Esophagus muscularis mucosa (tissue), 3 donors: ENCODE data around the gene TANGO2.

ENCODE experiments used
- POLR2AphosphoS5 ChIP-seq, 2 donors: sonication (generic); formaldehyde crosslinking; IDR thresholded peaks; one replicate each; pipeline ENCODE4 v1.6.1; 2017; ENCODE audit warnings: antibody characterized with exemption in 2 of 2
- TF ChIP-seq, protein P1 (sequence below), 3 experiments: fragments of 200-600 bp in 2 of 3; fragments of 450-650 bp in 1 of 3; sonication (generic) in 2 of 3; IDR thresholded peaks; one replicate each; pipeline ENCODE4 v1.5.1; 2017 to 2019; ENCODE audit warnings: antibody characterized with exemption in 3 of 3, mild to moderate bottlenecking in 2 of 3, moderate library complexity in 1 of 3

DNA sequence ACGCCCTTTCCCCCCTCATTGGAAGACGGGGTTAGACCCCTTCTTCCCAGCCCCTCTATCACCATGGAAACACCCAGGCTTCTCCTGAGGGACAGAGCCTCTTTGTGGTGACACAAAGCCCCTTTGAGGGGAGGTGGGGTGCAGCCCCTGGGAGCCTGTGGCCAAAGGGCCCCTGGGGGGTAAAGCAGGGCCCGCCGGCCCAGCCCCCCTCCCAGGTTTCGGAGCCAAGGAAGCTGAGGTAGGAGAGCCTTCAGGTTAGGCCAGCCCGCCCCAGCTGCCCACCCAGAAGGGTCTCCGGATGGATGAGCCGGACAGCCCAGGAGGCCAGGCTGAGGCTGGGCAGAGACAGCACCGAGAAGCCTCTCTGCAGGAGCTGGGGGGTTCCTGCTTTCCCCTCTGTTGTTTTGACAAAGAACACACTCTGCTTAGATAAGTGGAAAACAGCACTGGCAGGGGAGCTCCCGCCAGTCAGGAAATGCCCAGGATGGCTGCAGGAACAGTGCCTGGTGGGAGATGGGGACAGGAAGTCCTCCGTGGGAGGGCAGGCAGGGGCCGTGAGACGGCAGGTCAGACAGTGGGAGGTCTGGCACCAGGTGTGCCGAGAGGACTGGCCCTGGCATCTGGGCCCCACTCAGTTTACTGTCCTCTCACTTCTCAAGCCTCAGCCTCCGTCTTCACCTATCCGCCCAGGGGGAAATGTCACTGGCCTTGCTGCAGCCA is 22.5 kb upstream of the TANGO2 start:
- TF ChIP-seq, protein P1, sequence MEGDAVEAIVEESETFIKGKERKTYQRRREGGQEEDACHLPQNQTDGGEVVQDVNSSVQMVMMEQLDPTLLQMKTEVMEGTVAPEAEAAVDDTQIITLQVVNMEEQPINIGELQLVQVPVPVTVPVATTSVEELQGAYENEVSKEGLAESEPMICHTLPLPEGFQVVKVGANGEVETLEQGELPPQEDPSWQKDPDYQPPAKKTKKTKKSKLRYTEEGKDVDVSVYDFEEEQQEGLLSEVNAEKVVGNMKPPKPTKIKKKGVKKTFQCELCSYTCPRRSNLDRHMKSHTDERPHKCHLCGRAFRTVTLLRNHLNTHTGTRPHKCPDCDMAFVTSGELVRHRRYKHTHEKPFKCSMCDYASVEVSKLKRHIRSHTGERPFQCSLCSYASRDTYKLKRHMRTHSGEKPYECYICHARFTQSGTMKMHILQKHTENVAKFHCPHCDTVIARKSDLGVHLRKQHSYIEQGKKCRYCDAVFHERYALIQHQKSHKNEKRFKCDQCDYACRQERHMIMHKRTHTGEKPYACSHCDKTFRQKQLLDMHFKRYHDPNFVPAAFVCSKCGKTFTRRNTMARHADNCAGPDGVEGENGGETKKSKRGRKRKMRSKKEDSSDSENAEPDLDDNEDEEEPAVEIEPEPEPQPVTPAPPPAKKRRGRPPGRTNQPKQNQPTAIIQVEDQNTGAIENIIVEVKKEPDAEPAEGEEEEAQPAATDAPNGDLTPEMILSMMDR (IDR thresholded peaks at IDR 0.05), result no peak
- TF ChIP-seq POLR2AphosphoS5 (IDR thresholded peaks at IDR 0.05), result no peak
